K562 (cell line): ENCODE results near the gene FOXN1. TPM values are rescaled to one million over a fixed set of nuclear protein-coding genes. Genes with fewer than 3 reads are reported as not detected.
A peak's percentile ranks its signal among the peaks of the same experiment; 100 is the strongest.

Source experiments
- ATAC-seq: fragments of 200-7000 bp; cut with Tn5 transposase; 3 replicates; pipeline ENCODE4 v1.9.1; 2020; ENCODE audit warnings: moderate library complexity
- BruUV-seq: library from RNA; stranded (reverse); fragments of 400-500 nt; replicated peaks from 2 replicates; lab custom pipeline; 2021; lab: Mats Ljungman, UMichigan
- CTCF ChIA-PET: fragments of 300-600 bp; formaldehyde crosslinking; extraction: SDS; loops from one replicate; lab custom pipeline; 2021; ENCODE audit warnings: low intra/inter-chr PET ratio; lab: Yijun Ruan, JAX
- POLR2A ChIA-PET: fragments of 300-600, 350-650 bp; sonication (Branson Sonifier 250); formaldehyde crosslinking; extraction: SDS; loops from one replicate; lab custom pipeline; 2021; ENCODE audit warnings: antibody characterized with exemption, inconsistent platforms; lab: Yijun Ruan, JAX
- DNase-seq, 4 experiments: peaks; one replicate each; pipeline versions ENCODE4 v3.0.0 to v3.0.0-alpha.2; 2011 to 2018; ENCODE audit warnings: low spot score in 3 of 4, mixed read lengths in 3 of 4; ENCODE audit errors: extremely low read depth in 1 of 4
- FAIRE-seq: peaks from 2 replicates; lab custom pipeline; 2011; peaks lifted over from hg19 to GRCh38; lab: Jason Lieb, UNC
- H2AFZ ChIP-seq: 2 replicates; pipeline ENCODE4 v1.6.0; 2011; ENCODE audit warnings: low read depth, low read length, control low read depth, inconsistent platforms
- H3K27ac ChIP-seq: fragments of 200-600 bp; 3 replicates; pipeline ENCODE4 v1.8.0; 2011; ENCODE audit warnings: low read depth, mild to moderate bottlenecking, control low read depth, inconsistent platforms, low read length, moderate library complexity, mixed read lengths; ENCODE audit errors: extremely low read depth
- H3K27me3 ChIP-seq, 2 experiments: fragments of 300-600 bp in 1 of 2; 2 replicates in 1 of 2; 3 replicates in 1 of 2; pipeline versions ENCODE4 v1.6.0 to v1.8.0; 2011; ENCODE audit warnings: inconsistent platforms in 2 of 2, low read length in 2 of 2, mild to moderate bottlenecking in 1 of 2, mixed read lengths in 1 of 2, moderate library complexity in 1 of 2; ENCODE audit not compliant: control insufficient read depth in 2 of 2, insufficient read depth in 2 of 2
- H3K36me3 ChIP-seq: fragments of 300-600 bp; 3 replicates; pipeline ENCODE4 v1.8.0; 2011; ENCODE audit warnings: mild to moderate bottlenecking, low read length, inconsistent platforms; ENCODE audit not compliant: control insufficient read depth, insufficient read depth
- H3K4me1 ChIP-seq, 2 experiments: fragments of 200-600 bp in 1 of 2; replicated peaks in 1 of 2; 2 replicates in 1 of 2; 3 replicates in 1 of 2; pipeline versions ENCODE4 v1.5.1 to v1.8.0; 2011; ENCODE audit warnings: inconsistent platforms in 2 of 2, low read length in 2 of 2, mild to moderate bottlenecking in 1 of 2, mixed read lengths in 1 of 2, moderate library complexity in 1 of 2; ENCODE audit not compliant: control insufficient read depth in 2 of 2, insufficient read depth in 2 of 2
- H3K4me2 ChIP-seq: 2 replicates; pipeline ENCODE4 v1.6.1; 2011; ENCODE audit warnings: low read length, control low read depth, inconsistent platforms, mixed read lengths; ENCODE audit not compliant: insufficient read depth
- H3K4me3 ChIP-seq: fragments of 200-600 bp; sonication (generic), shearing (Covaris generic); 2 replicates; pipeline ENCODE4 v1.5.1; 2016; ENCODE audit warnings: control low read depth, inconsistent platforms
- H3K79me2 ChIP-seq: fragments of 200-600 bp; 3 replicates; pipeline ENCODE4 v1.8.0; 2011; ENCODE audit warnings: low read length, inconsistent platforms; ENCODE audit not compliant: control insufficient read depth, insufficient read depth
- H3K9ac ChIP-seq, 2 experiments: 2 replicates each; pipeline versions ENCODE4 v1.6.0 to v1.6.1; 2011; ENCODE audit warnings: low read depth in 2 of 2, low read length in 2 of 2, control low read depth in 1 of 2, inconsistent platforms in 1 of 2, mild to moderate bottlenecking in 1 of 2, mixed read lengths in 1 of 2; ENCODE audit not compliant: insufficient read depth in 1 of 2
- H3K9me1 ChIP-seq: one replicate; pipeline ENCODE4 v1.6.0; 2011; ENCODE audit warnings: inconsistent platforms, mild to moderate bottlenecking, low read length, moderate library complexity; ENCODE audit not compliant: control insufficient read depth, insufficient read depth
- H3K9me3 ChIP-seq: replicated peaks from 2 replicates; pipeline ENCODE4 v1.5.1; 2011; ENCODE audit warnings: low read depth, low read length, inconsistent platforms; ENCODE audit not compliant: control insufficient read depth, insufficient read depth
- H4K20me1 ChIP-seq: replicated peaks from 2 replicates; pipeline ENCODE4 v1.6.1; 2011; ENCODE audit warnings: low read length, inconsistent platforms, mixed read lengths; ENCODE audit not compliant: control insufficient read depth, insufficient read depth
- ARHGAP35 ChIP-seq: fragments of 450-650 bp; IDR thresholded peaks from 2 replicates; pipeline ENCODE4 v1.6.1; 2018; ENCODE audit not compliant: partially characterized antibody
- NCOA1 ChIP-seq: fragments of 450-650 bp; IDR thresholded peaks from 2 replicates; pipeline ENCODE4 v1.6.1; 2016; ENCODE audit warnings: low read depth
- POU5F1 ChIP-seq: fragments of 150-350 bp; IDR thresholded peaks from 2 replicates; pipeline ENCODE4 v1.6.1; 2014; ENCODE audit warnings: borderline replicate concordance, low read length, low read depth, mild to moderate bottlenecking; ENCODE audit not compliant: partially characterized antibody
- SMAD3 ChIP-seq: fragments of 450-650 bp; formaldehyde crosslinking; conservative IDR thresholded peaks from 2 replicates; pipeline ENCODE4 v1.4.0; 2020; ENCODE audit warnings: mild to moderate bottlenecking
- TGIF2 ChIP-seq: sonication (generic); formaldehyde crosslinking; IDR thresholded peaks from 2 replicates; pipeline ENCODE4 v1.8.1; 2022; ENCODE audit warnings: mild to moderate bottlenecking, missing genetic modification reagents, moderate library complexity
- ZNF76 ChIP-seq: fragments of 250-450 bp; sonication (Bioruptor Pico); IDR thresholded peaks from 2 replicates; pipeline ENCODE4 v1.4.0; 2020; ENCODE audit warnings: mild to moderate bottlenecking, moderate library complexity, borderline replicate concordance
- WGBS: fragments of 100-300 bp; shearing (Covaris generic); methylation state at CpG from one replicate; pipeline ENCODE4 v1.1.6; 2016; ENCODE audit warnings: low coverage, mixed read lengths; ENCODE audit not compliant: insufficient coverage; ENCODE audit errors: missing lambda C conversion rate; 5-methylcytosine and 5-hydroxymethylcytosine counted together
- in situ Hi-C: fragments of 300-500 bp; cut with MboI; formaldehyde crosslinking; loops from 4 replicates; pipeline ENCODE4 v1.15.0; 2018; ENCODE audit warnings: inconsistent platforms, mixed read lengths
- intact Hi-C: fragments of 100-400 bp; cut with micrococcal nuclease; formaldehyde crosslinking; loops from 2 replicates; pipeline ENCODE4 v1.14.2; 2022
- polyA plus RNA-seq, 8 experiments: library from polyadenylated mRNA; depleted of rRNA in 4 of 8; stranded (reverse) in 5 of 8; unstranded in 3 of 8; fragments of >200 nt; fragmentation: Nextera tagmentation in 2 of 8; fragmentation: Illumina TruSeq in 1 of 8; extraction: Ambion mirVana in 2 of 8; extraction: Trizol in 1 of 8; gene quantifications; 2 replicates each; pipeline versions ENCODE4 v1.2.1 to v1.2.3, GENCODE V29; 2011 to 2014; ENCODE audit warnings: inconsistent platforms in 1 of 8, missing spikeins in 1 of 8
- total RNA-seq, 7 experiments: library from RNA; depleted of rRNA in 6 of 7; stranded (reverse); fragments of >200 nt in 6 of 7; fragmentation: Illumina TruSeq in 2 of 7; extraction: Trizol in 2 of 7; gene quantifications; 2 replicates each; pipeline versions ENCODE4 v1.2.1 to v1.2.3, GENCODE V29; 2011 to 2021; ENCODE audit warnings: low replicate concordance in 1 of 7
- TF ChIP-seq, protein P1 (sequence below), 2 experiments: fragments of 450-650 bp; IDR thresholded peaks; 2 replicates each; pipeline ENCODE4 v1.6.1; 2018; ENCODE audit warnings: mild to moderate bottlenecking in 2 of 2, low read depth in 1 of 2; ENCODE audit not compliant: partially characterized antibody in 2 of 2

FOXN1 gene
- total and polyA plus RNA-seq, 9 of the 15 experiments (the other 6 are each of a cell fraction or from before 2014, with no cell fraction given), result not detected

GRCh38 chr17:28491286-28491685, 14.9 kb upstream of the FOXN1 start:
- H3K79me2 ChIP-seq, result no peaks in the 10 kb centered on the region
- no peak for DNase-seq
- H3K9ac ChIP-seq, result 0 out of 4 replicates have a peak overlapping the region, but pooled peaks of 1 of the 2 experiments have one; percentile 28
- H3K4me1 ChIP-seq, result peaks cover 0 to 1% of the 10 kb centered on the region in 2 experiments; a peak in 1 of 5 replicates
- ChIA-PET CTCF (no interaction called here), POLR2A (interaction anchor here (1.0 kb wide), 1 partner anchor 25 kb away, joined by 4 read pairs; no protein-coding TSS in a partner anchor)
- 15% methylated on average over 8 of the region's 11 CpGs for WGBS
- no TSS peak for BruUV-seq
- H3K4me3 ChIP-seq, result no peak overlapping the region
- no peak for FAIRE-seq
- no peaks in the 10 kb centered on the region for H3K9me1 ChIP-seq
- ATAC-seq, result no peak
- H3K9me3 ChIP-seq, result no peaks in the 10 kb centered on the region
- no peaks in the 10 kb centered on the region for H3K36me3 ChIP-seq
- H2AFZ ChIP-seq, result no peak overlapping the region
- peaks cover 6 to 60% of the 10 kb centered on the region in 2 experiments; a peak in 3 of 5 replicates for H3K27me3 ChIP-seq
- intact Hi-C loops, result no loop called here
- no peak overlapping the region for H3K4me2 ChIP-seq
- peaks cover 13% of the 10 kb centered on the region; the same call in 1 of the 2 replicates for H4K20me1 ChIP-seq
- H3K27ac ChIP-seq, result no peak overlapping the region
- in situ Hi-C loops, result no loop called here
- TF ChIP-seq POU5F1, result no peak
- no peak for TF ChIP-seq ZNF76
- no peak for TF ChIP-seq NCOA1
- no peak for TF ChIP-seq ARHGAP35
- TF ChIP-seq SMAD3 (CRISPR knock-in tag), result no peak
- TF ChIP-seq TGIF2 (CRISPR knock-in tag), result no peak
- TF ChIP-seq, protein P1, sequence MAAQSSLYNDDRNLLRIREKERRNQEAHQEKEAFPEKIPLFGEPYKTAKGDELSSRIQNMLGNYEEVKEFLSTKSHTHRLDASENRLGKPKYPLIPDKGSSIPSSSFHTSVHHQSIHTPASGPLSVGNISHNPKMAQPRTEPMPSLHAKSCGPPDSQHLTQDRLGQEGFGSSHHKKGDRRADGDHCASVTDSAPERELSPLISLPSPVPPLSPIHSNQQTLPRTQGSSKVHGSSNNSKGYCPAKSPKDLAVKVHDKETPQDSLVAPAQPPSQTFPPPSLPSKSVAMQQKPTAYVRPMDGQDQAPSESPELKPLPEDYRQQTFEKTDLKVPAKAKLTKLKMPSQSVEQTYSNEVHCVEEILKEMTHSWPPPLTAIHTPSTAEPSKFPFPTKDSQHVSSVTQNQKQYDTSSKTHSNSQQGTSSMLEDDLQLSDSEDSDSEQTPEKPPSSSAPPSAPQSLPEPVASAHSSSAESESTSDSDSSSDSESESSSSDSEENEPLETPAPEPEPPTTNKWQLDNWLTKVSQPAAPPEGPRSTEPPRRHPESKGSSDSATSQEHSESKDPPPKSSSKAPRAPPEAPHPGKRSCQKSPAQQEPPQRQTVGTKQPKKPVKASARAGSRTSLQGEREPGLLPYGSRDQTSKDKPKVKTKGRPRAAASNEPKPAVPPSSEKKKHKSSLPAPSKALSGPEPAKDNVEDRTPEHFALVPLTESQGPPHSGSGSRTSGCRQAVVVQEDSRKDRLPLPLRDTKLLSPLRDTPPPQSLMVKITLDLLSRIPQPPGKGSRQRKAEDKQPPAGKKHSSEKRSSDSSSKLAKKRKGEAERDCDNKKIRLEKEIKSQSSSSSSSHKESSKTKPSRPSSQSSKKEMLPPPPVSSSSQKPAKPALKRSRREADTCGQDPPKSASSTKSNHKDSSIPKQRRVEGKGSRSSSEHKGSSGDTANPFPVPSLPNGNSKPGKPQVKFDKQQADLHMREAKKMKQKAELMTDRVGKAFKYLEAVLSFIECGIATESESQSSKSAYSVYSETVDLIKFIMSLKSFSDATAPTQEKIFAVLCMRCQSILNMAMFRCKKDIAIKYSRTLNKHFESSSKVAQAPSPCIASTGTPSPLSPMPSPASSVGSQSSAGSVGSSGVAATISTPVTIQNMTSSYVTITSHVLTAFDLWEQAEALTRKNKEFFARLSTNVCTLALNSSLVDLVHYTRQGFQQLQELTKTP (IDR thresholded peaks at IDR 0.05; ENCODE audit: low read depth in 1 of 2, partially characterized antibody in 2 of 2), result no peak
- TF ChIP-seq, all 486 proteins: peak for 0
